Measurements from ENCODE around the gene RPTOR. TPM values are rescaled to one million over a fixed set of nuclear protein-coding genes. Genes with fewer than 3 reads are reported as not detected.

RPTOR gene
- total RNA-seq, 1 donor from 2014 or later, result 32.0 TPM

- H3K9me3 Mint-ChIP-seq (ENCODE audit: unreplicated experiment), result no peaks in the 10 kb centered on the region
- peak overlapping the region; percentile 96 for H3K27ac ChIP-seq (ENCODE audit: low read depth, low read length)
- H3K9me3 ChIP-seq (ENCODE audit: insufficient read depth, low read depth, low read length), result no peaks in the 10 kb centered on the region
- H3K4me1 Mint-ChIP-seq (ENCODE audit: low read depth, unreplicated experiment), result peaks cover 36% of the 10 kb centered on the region
- H3K79me2 ChIP-seq (ENCODE audit: insufficient read depth, low read length), result no peaks in the 10 kb centered on the region
- H3K27me3 ChIP-seq (ENCODE audit: insufficient read depth, low read length), result no peaks in the 10 kb centered on the region
- H3K4me3 Mint-ChIP-seq (ENCODE audit: unreplicated experiment), result no peak overlapping the region
- H3K4me1 ChIP-seq (ENCODE audit: insufficient read depth, low read length), result peaks cover 35% of the 10 kb centered on the region
- no peak overlapping the region for H3K4me3 ChIP-seq (ENCODE audit: insufficient read depth, low read depth, low read length)
- H2AFZ ChIP-seq (ENCODE audit: low read depth, low read length), result no peak overlapping the region
- H3K27ac Mint-ChIP-seq (ENCODE audit: unreplicated experiment), result peak overlapping the region; percentile 53
- peaks cover 4% of the 10 kb centered on the region for H3K36me3 ChIP-seq (ENCODE audit: insufficient read depth, low read length)
- no peak for DNase-seq (ENCODE audit: low read depth)
- no peaks in the 10 kb centered on the region for H3K27me3 Mint-ChIP-seq (ENCODE audit: low read depth, unreplicated experiment)
- H3K36me3 Mint-ChIP-seq (ENCODE audit: low read depth, unreplicated experiment), result peaks cover 15% of the 10 kb centered on the region
- TF ChIP-seq, protein P1, sequence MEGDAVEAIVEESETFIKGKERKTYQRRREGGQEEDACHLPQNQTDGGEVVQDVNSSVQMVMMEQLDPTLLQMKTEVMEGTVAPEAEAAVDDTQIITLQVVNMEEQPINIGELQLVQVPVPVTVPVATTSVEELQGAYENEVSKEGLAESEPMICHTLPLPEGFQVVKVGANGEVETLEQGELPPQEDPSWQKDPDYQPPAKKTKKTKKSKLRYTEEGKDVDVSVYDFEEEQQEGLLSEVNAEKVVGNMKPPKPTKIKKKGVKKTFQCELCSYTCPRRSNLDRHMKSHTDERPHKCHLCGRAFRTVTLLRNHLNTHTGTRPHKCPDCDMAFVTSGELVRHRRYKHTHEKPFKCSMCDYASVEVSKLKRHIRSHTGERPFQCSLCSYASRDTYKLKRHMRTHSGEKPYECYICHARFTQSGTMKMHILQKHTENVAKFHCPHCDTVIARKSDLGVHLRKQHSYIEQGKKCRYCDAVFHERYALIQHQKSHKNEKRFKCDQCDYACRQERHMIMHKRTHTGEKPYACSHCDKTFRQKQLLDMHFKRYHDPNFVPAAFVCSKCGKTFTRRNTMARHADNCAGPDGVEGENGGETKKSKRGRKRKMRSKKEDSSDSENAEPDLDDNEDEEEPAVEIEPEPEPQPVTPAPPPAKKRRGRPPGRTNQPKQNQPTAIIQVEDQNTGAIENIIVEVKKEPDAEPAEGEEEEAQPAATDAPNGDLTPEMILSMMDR (IDR thresholded peaks at IDR 0.05; ENCODE audit: insufficient read depth, low read depth, low read length), result no peak
- no peak for TF ChIP-seq EZH2 (IDR thresholded peaks at IDR 0.05; ENCODE audit: insufficient read depth, low read length)
- peak overlapping the region; percentile 85 for H3K9ac ChIP-seq (ENCODE audit: low read length)
- H3K4me2 ChIP-seq (ENCODE audit: low read length), result peak overlapping the region; percentile 80
- peaks cover 3% of the 10 kb centered on the region for H4K20me1 ChIP-seq (ENCODE audit: insufficient read depth, low read length)
- FAIRE-seq, result no peak
Observed at GRCh38 chr17:80893604-80894438, 349.2 kb downstream of the RPTOR start.

- no peaks in the 10 kb centered on the region for H3K9me3 ChIP-seq (ENCODE audit: insufficient read depth, low read depth, low read length)
- no peak for TF ChIP-seq EZH2 (IDR thresholded peaks at IDR 0.05; ENCODE audit: insufficient read depth, low read length)
- TF ChIP-seq, protein P1 (IDR thresholded peaks at IDR 0.05; ENCODE audit: insufficient read depth, low read depth, low read length), result no peak
- no peak overlapping the region for H3K9ac ChIP-seq (ENCODE audit: low read length)
- Mint-ChIP-seq H3K4me3 (ENCODE audit: unreplicated experiment) (no peak overlapping the region), H3K9me3 (ENCODE audit: unreplicated experiment) (no peaks in the 10 kb centered on the region), H3K27me3 (ENCODE audit: low read depth, unreplicated experiment) (no peaks in the 10 kb centered on the region), H3K4me1 (ENCODE audit: low read depth, unreplicated experiment) (peaks cover 35% of the 10 kb centered on the region), H3K36me3 (ENCODE audit: low read depth, unreplicated experiment) (peaks cover 13% of the 10 kb centered on the region), H3K27ac (ENCODE audit: unreplicated experiment) (no peak overlapping the region)
- H2AFZ ChIP-seq (ENCODE audit: low read depth, low read length), result no peak overlapping the region
- peaks cover 3% of the 10 kb centered on the region for H4K20me1 ChIP-seq (ENCODE audit: insufficient read depth, low read length)
- FAIRE-seq (no peak), DNase-seq (ENCODE audit: low read depth) (no peak)
- no peak overlapping the region for H3K27ac ChIP-seq (ENCODE audit: low read depth, low read length)
- peaks cover 4% of the 10 kb centered on the region for H3K36me3 ChIP-seq (ENCODE audit: insufficient read depth, low read length)
- no peaks in the 10 kb centered on the region for H3K27me3 ChIP-seq (ENCODE audit: insufficient read depth, low read length)
- no peak overlapping the region for H3K4me2 ChIP-seq (ENCODE audit: low read length)
- H3K4me3 ChIP-seq (ENCODE audit: insufficient read depth, low read depth, low read length), result no peak overlapping the region
- H3K4me1 ChIP-seq (ENCODE audit: insufficient read depth, low read length), result peaks cover 35% of the 10 kb centered on the region
- no peaks in the 10 kb centered on the region for H3K79me2 ChIP-seq (ENCODE audit: insufficient read depth, low read length)
Observed at GRCh38 chr17:80894439-80894721, 349.7 kb downstream of the RPTOR start.

- Histone ChIP-seq H3K4me3 (ENCODE audit: insufficient read depth, low read depth, low read length) (no peak overlapping the region), H3K4me1 (ENCODE audit: insufficient read depth, low read length) (peaks cover 35% of the 10 kb centered on the region), H4K20me1 (ENCODE audit: insufficient read depth, low read length) (peaks cover 3% of the 10 kb centered on the region), H3K36me3 (ENCODE audit: insufficient read depth, low read length) (peaks cover 4% of the 10 kb centered on the region), H2AFZ (ENCODE audit: low read depth, low read length) (no peak overlapping the region), H3K9me3 (ENCODE audit: insufficient read depth, low read depth, low read length) (no peaks in the 10 kb centered on the region), H3K27ac (ENCODE audit: low read depth, low read length) (no peak overlapping the region), H3K79me2 (ENCODE audit: insufficient read depth, low read length) (no peaks in the 10 kb centered on the region), H3K4me2 (ENCODE audit: low read length) (no peak overlapping the region), H3K27me3 (ENCODE audit: insufficient read depth, low read length) (no peaks in the 10 kb centered on the region), H3K9ac (ENCODE audit: low read length) (no peak overlapping the region)
- FAIRE-seq (no peak), DNase-seq (ENCODE audit: low read depth) (no peak)
- H3K27ac Mint-ChIP-seq (ENCODE audit: unreplicated experiment), result no peak overlapping the region
- TF ChIP-seq, protein P1 (IDR thresholded peaks at IDR 0.05; ENCODE audit: insufficient read depth, low read depth, low read length), result no peak
- no peak for TF ChIP-seq EZH2 (IDR thresholded peaks at IDR 0.05; ENCODE audit: insufficient read depth, low read length)
- peaks cover 35% of the 10 kb centered on the region for H3K4me1 Mint-ChIP-seq (ENCODE audit: low read depth, unreplicated experiment)
- H3K36me3 Mint-ChIP-seq (ENCODE audit: low read depth, unreplicated experiment), result peaks cover 13% of the 10 kb centered on the region
- H3K27me3 Mint-ChIP-seq (ENCODE audit: low read depth, unreplicated experiment), result no peaks in the 10 kb centered on the region
- no peak overlapping the region for H3K4me3 Mint-ChIP-seq (ENCODE audit: unreplicated experiment)
- no peaks in the 10 kb centered on the region for H3K9me3 Mint-ChIP-seq (ENCODE audit: unreplicated experiment)
Observed at GRCh38 chr17:80894726-80895125, 350.1 kb downstream of the RPTOR start.
